ENCODE data around the gene SIRT1. TPM values are rescaled to one million over a fixed set of nuclear protein-coding genes. Genes with fewer than 3 reads are reported as not detected.

Gene SIRT1
- total and polyA plus RNA-seq, 10 of the 15 experiments (the other 5 are each of a cell fraction or from before 2014, with no cell fraction given): 3.6 to 14.2 (median 10.2) TPM

- H3K9me3 ChIP-seq (replicated peaks; ENCODE audit: control insufficient read depth, insufficient read depth, low read length): no peaks in the 10 kb centered on the region
- FAIRE-seq (no peak), ATAC-seq (no peak), DNase-seq (ENCODE audit: low read depth, low spot score) (no peak)
- H2AFZ ChIP-seq (ENCODE audit: control insufficient read depth, low read depth, low read length): no peak overlapping the region
- H3K4me2 ChIP-seq (ENCODE audit: control insufficient read depth, insufficient read depth): no peak overlapping the region
- no peak overlapping the region for H3K4me3 ChIP-seq
- H3K4me1 ChIP-seq (ENCODE audit: control insufficient read depth, insufficient read depth, low read length): no peaks in the 10 kb centered on the region
- TF ChIP-seq EP300 (IDR thresholded peaks at IDR 0.05; ENCODE audit: borderline replicate concordance in 1 of 2, control insufficient read depth in 1 of 2, low read depth in 2 of 2, low read length in 2 of 2) (no peak), POLR2AphosphoS2 (IDR thresholded peaks at IDR 0.05; ENCODE audit: low read depth, low read length) (no peak), E2F8 (IDR thresholded peaks at IDR 0.05; ENCODE audit: low read depth, partially characterized antibody) (no peak), ZBTB11 (CRISPR knock-in tag; IDR thresholded peaks at IDR 0.05) (no peak), JUND (IDR thresholded peaks at IDR 0.05; ENCODE audit: low read depth, low read length) (no peak), LARP7 (IDR thresholded peaks at IDR 0.05) (no peak), IRF3 (IDR thresholded peaks at IDR 0.05) (no peak), SMAD5 (IDR thresholded peaks at IDR 0.05; ENCODE audit: low read depth) (no peak), CBX3 (IDR thresholded peaks at IDR 0.05; ENCODE audit: borderline replicate concordance, low read depth) (no peak), ZZZ3 (IDR thresholded peaks at IDR 0.05; ENCODE audit: control insufficient read depth, insufficient read length, low read depth) (no peak), TCF3 (IDR thresholded peaks at IDR 0.05; ENCODE audit: borderline replicate concordance, insufficient read depth, low read depth, low read length) (no peak)
- H4K20me1 ChIP-seq (ENCODE audit: control insufficient read depth, insufficient read depth): no peaks in the 10 kb centered on the region
- SMC1A ChIA-PET (ENCODE audit: uncharacterized antibody, unreplicated experiment): no interaction called here
- no peaks in the 10 kb centered on the region for H3K27me3 ChIP-seq (replicated peaks in 1 of 2; ENCODE audit: control insufficient read depth in 2 of 2, insufficient read depth in 2 of 2, low read length in 1 of 2)
- no peak overlapping the region for H3K9ac ChIP-seq (ENCODE audit: control insufficient read depth, insufficient read depth, low read length)
- POLR2A ChIA-PET: no interaction called here
- no peak overlapping the region for H3K27ac ChIP-seq (ENCODE audit: control insufficient read depth, insufficient read depth)
- intact Hi-C loops (cut with micrococcal nuclease; ENCODE audit: unreplicated experiment) (no loop called here), in situ Hi-C loops (cut with MboI) (no loop called here)
- CTCF ChIA-PET: interaction anchor here (0.7 to 1.4 kb wide), 2 partner anchors 100 to 407 kb away, joined by 3 read pairs; no protein-coding TSS in a partner anchor
- BruUV-seq (replicated peaks): no TSS peak
- WGBS (ENCODE audit: insufficient coverage, insufficient replicate concordance, low lambda C conversion rate, missing lambda C conversion rate): 97% methylated on average over 6 of the region's 6 CpGs
- H3K36me3 ChIP-seq (ENCODE audit: control insufficient read depth in 2 of 2, insufficient read depth in 2 of 2, low read length in 1 of 2): no peaks in the 10 kb centered on the region
- H3K79me2 ChIP-seq (ENCODE audit: control insufficient read depth, insufficient read depth, low read length): no peaks in the 10 kb centered on the region
- RAD21 ChIA-PET (ENCODE audit: unreplicated experiment): no interaction called here
Measured at GRCh38 chr10:67955614-67956013, 71.2 kb downstream of the SIRT1 start.
